HL-60 (cell line): ENCODE data around the gene GPR37.

ENCODE experiments used
- DNase-seq, 2 experiments: peaks; one replicate each; pipeline ENCODE4 v3.0.0-alpha.2; 2010 to 2020; ENCODE audit warnings: low read depth in 1 of 2, low spot score in 1 of 2
- H3K27ac ChIP-seq: fragments of 250-450 bp; sonication (Bioruptor Pico); replicated peaks from 2 replicates; pipeline ENCODE4 v1.5.1; 2020; ENCODE audit warnings: mild to moderate bottlenecking, moderate library complexity
- H3K27me3 ChIP-seq: fragments of 250-450 bp; sonication (Bioruptor Pico); 2 replicates; pipeline ENCODE4 v1.5.1; 2021; ENCODE audit warnings: mild to moderate bottlenecking, moderate library complexity; ENCODE audit not compliant: insufficient read depth, poor library complexity, severe bottlenecking
- H3K4me3 ChIP-seq: replicated peaks from 2 replicates; pipeline ENCODE4 v1.5.1; 2011; ENCODE audit warnings: mild to moderate bottlenecking, control low read depth, low read length; ENCODE audit not compliant: insufficient read depth
- CTCF ChIP-seq: IDR thresholded peaks from one replicate; pipeline ENCODE4 v1.5.1; 2011; ENCODE audit warnings: low read length, control low read depth, inconsistent platforms; ENCODE audit not compliant: insufficient read depth
- GABPA ChIP-seq: IDR thresholded peaks from 2 replicates; pipeline ENCODE4 v1.6.1; 2012; ENCODE audit warnings: low read depth
- POLR2AphosphoS5 ChIP-seq: IDR thresholded peaks from 2 replicates; pipeline ENCODE4 v1.6.1; 2012; ENCODE audit warnings: low read depth
- SPI1 ChIP-seq: IDR thresholded peaks from 2 replicates; pipeline ENCODE4 v1.6.1; 2012; ENCODE audit warnings: low read depth, mild to moderate bottlenecking, borderline replicate concordance
- TF ChIP-seq, protein P1 (sequence below): IDR thresholded peaks from 2 replicates; pipeline ENCODE4 v1.6.1; 2012; ENCODE audit warnings: low read depth; ENCODE audit not compliant: insufficient replicate concordance

Gene GPR37

DNA sequence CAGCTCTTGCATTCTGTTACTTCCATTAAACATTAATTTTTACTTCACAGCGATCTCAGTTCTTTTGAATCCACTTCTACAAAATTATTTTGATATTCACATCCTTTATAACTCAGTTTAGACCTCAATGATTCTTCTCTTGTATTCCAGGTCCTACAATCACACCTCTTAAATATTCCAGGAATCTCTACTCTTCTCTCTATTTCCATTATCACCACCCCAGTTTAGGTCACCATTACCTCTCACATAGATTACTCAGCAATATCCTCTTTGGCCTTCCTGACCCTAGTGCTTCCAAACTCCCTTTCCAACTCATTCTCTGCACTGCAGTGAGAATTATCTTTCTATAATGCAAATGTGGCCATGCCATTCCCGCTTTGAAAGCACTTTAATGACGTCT, 27.1 kb upstream of the GPR37 start:
- H3K27ac ChIP-seq = no peak overlapping the region
- no peak for DNase-seq
- peaks cover 3% of the 10 kb centered on the region for H3K27me3 ChIP-seq
- H3K4me3 ChIP-seq = no peak overlapping the region
- TF ChIP-seq SPI1 (no peak), GABPA (no peak), CTCF (no peak), POLR2AphosphoS5 (no peak)
- TF ChIP-seq, protein P1, sequence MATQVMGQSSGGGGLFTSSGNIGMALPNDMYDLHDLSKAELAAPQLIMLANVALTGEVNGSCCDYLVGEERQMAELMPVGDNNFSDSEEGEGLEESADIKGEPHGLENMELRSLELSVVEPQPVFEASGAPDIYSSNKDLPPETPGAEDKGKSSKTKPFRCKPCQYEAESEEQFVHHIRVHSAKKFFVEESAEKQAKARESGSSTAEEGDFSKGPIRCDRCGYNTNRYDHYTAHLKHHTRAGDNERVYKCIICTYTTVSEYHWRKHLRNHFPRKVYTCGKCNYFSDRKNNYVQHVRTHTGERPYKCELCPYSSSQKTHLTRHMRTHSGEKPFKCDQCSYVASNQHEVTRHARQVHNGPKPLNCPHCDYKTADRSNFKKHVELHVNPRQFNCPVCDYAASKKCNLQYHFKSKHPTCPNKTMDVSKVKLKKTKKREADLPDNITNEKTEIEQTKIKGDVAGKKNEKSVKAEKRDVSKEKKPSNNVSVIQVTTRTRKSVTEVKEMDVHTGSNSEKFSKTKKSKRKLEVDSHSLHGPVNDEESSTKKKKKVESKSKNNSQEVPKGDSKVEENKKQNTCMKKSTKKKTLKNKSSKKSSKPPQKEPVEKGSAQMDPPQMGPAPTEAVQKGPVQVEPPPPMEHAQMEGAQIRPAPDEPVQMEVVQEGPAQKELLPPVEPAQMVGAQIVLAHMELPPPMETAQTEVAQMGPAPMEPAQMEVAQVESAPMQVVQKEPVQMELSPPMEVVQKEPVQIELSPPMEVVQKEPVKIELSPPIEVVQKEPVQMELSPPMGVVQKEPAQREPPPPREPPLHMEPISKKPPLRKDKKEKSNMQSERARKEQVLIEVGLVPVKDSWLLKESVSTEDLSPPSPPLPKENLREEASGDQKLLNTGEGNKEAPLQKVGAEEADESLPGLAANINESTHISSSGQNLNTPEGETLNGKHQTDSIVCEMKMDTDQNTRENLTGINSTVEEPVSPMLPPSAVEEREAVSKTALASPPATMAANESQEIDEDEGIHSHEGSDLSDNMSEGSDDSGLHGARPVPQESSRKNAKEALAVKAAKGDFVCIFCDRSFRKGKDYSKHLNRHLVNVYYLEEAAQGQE = no peak

- TF ChIP-seq GABPA (no peak), SPI1 (no peak), POLR2AphosphoS5 (no peak), CTCF (no peak)
- TF ChIP-seq, protein P1 = no peak
- no peak overlapping the region for H3K27ac ChIP-seq
- H3K27me3 ChIP-seq = peaks cover 3% of the 10 kb centered on the region
- DNase-seq = no peak
- H3K4me3 ChIP-seq = no peak overlapping the region
Measured at GRCh38 chr7:124792002-124792401, 26.4 kb upstream of the GPR37 start.

- H3K4me3 ChIP-seq = no peak overlapping the region
- TF ChIP-seq POLR2AphosphoS5 = no peak
- TF ChIP-seq, protein P1 = no peak
- no peak for TF ChIP-seq CTCF
- no peak for DNase-seq
- peaks cover 3% of the 10 kb centered on the region for H3K27me3 ChIP-seq
- H3K27ac ChIP-seq = no peak overlapping the region
Measured at GRCh38 chr7:124791426-124791825, 25.8 kb upstream of the GPR37 start.
